GM18508 (cell line): Measurements from ENCODE around the gene NDUFS8.

Source experiments
- ATAC-seq: cut with Tn5 transposase; IDR thresholded peaks from one replicate; pipeline ENCODE4 v1.9.1; 2021; ENCODE audit warnings: moderate number of reproducible peaks; ENCODE audit not compliant: insufficient read depth, unreplicated experiment

Gene NDUFS8

GRCh38 chr11:68002938-68003845 lies 27.3 kb upstream of the NDUFS8 start:
- ATAC-seq: no peak

GRCh38 chr11:68003846-68004550 lies 26.5 kb upstream of the NDUFS8 start, which contains the start of gene UNC93B1:
UNC93B1 (minus strand) TSS chr11:68004097; CDS start chr11:68004043, 54 bp downstream.
- ATAC-seq: no peak

- no peak for ATAC-seq
Measured at GRCh38 chr11:68004551-68005335, 25.7 kb upstream of the NDUFS8 start.

- no peak for ATAC-seq
Measured at GRCh38 chr11:68006606-68007166, 23.8 kb upstream of the NDUFS8 start.

GRCh38 chr11:68007498-68008380 lies 22.7 kb upstream of the NDUFS8 start:
- no peak for ATAC-seq

- ATAC-seq: no peak
Measured at GRCh38 chr11:68008381-68009337, 21.8 kb upstream of the NDUFS8 start.

GRCh38 chr11:68009391-68010089 lies 20.9 kb upstream of the NDUFS8 start:
- ATAC-seq: no peak

GRCh38 chr11:68010090-68011041 lies 20.1 kb upstream of the NDUFS8 start, which contains the start of gene ALDH3B1:
ALDH3B1 (plus strand) TSS chr11:68010327; CDS start chr11:68015298, 4,971 bp downstream.
- ATAC-seq: no peak

- no peak for ATAC-seq
Measured at GRCh38 chr11:68011051-68011943, 19.2 kb upstream of the NDUFS8 start.

GRCh38 chr11:68012044-68012842 lies 18.2 kb upstream of the NDUFS8 start:
- ATAC-seq: no peak

- no peak for ATAC-seq
Measured at GRCh38 chr11:68012843-68013610, 17.5 kb upstream of the NDUFS8 start.

- ATAC-seq: no peak
Measured at GRCh38 chr11:68013611-68014156, 16.8 kb upstream of the NDUFS8 start.

GRCh38 chr11:68014157-68014946 lies 16.1 kb upstream of the NDUFS8 start:
- ATAC-seq: no peak
